Stimulated activated naive CD4-positive, alpha-beta T cell treated with Interleukin-2 at 50 U/mL for 16 hours (primary cell): ENCODE results near the gene SLC25A40.
"Not testable (repeated sequence)": the region's sequence is repeated elsewhere in the genome, so short reads cannot be mapped to it uniquely, and the experiment has no call there.

Experiments used
- DNase-seq: peaks from one replicate; lab custom pipeline; 2025; lab: John Stamatoyannopoulos, UW

Gene SLC25A40

DNA sequence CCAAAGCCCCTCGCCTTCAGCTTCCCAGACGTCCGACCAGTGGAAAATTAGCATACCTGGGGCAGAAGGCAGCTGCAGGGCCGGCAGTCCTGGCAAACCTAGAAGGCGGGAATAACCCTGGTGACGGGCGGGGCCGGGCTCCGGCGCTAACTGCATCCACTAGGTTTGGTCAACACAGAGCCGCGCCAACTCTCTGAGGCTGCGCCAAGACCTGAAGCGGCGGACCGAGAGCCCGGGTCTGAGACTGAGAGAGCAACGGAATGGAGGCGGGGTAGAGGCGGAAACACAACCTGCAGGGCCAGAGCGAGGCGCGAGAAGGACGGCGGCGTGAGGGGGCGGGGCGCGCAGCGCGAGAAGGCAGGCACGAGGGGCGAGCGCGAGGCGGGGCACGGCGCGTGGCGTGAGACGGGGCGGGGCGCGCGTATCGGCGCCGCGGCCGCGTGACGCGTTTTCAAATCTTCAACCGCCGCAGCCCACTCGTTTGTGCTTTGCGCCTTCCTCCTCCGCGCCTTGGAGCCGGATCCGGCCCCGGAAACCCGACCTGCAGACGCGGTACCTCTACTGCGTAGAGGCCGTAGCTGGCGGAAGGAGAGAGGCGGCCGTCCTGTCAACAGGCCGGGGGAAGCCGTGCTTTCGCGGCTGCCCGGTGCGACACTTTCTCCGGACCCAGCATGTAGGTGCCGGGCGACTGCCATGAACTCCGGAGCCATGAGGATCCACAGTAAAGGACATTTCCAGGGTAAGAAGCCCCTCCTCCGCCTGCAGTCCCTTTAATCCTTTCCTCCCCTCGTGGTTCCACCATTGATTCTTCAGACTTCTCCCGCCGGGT, at the start of gene SLC25A40, which contains the start of gene DBF4:
Gene SLC25A40 (minus strand): TSS at position 321 of the 829 bp plus-strand sequence. CDS start 17,633 bp downstream, outside the sequence.
Gene DBF4 (plus strand): TSS at position 454 of the 829 bp plus-strand sequence. CDS start 240 bp downstream, at position 694.
- DNase-seq = peak; percentile 97

GRCh38 chr7:87922759-87923395, 46.7 kb upstream of the SLC25A40 start:
- not testable (repeated sequence) for DNase-seq

- DNase-seq = no peak
Measured at GRCh38 chr7:87920578-87920977, 44.4 kb upstream of the SLC25A40 start.

GRCh38 chr7:87919875-87920274, 43.7 kb upstream of the SLC25A40 start:
- DNase-seq = no peak

DNA sequence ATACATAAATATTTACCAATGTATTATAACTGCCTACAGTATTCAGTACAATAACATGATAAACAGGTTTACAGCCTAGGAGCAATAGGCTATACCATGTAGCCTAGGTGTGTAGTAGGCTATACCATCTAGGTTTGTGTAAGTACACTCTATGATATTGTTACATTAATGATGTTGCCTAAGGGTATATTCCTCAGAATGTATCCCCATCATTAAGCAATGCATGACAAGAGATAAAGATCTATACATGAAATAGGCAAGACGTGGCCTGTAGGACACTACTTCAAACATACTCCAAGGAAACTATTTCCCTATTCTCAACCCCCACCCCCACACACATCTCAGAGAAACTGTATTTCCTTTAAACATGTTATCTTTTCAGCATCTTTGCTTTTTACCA, 42.6 kb upstream of the SLC25A40 start:
- no peak for DNase-seq

DNA sequence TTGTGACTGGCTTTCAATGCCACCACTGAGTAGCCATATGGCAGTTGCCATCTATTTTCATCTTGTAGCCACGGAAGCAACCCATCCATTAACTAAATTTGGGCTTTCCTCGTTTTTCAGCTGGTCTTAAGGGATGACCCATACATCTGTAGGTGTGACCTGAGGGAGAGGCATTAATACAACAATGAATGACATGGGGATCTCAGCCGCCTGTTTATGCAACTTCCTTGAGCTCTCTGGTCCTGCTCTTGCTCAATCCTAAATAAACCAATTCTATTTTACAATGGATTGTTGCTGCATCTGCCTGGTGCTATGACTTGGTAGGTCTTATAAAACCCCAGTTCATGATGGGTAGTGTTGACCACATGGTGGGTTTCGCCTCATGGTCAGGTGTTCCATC, 36.0 kb upstream of the SLC25A40 start:
- no peak for DNase-seq

GRCh38 chr7:87908814-87909213, 32.7 kb upstream of the SLC25A40 start:
- not testable (repeated sequence) for DNase-seq

- not testable (repeated sequence) for DNase-seq
Measured at GRCh38 chr7:87907136-87907906, 31.2 kb upstream of the SLC25A40 start.

DNA sequence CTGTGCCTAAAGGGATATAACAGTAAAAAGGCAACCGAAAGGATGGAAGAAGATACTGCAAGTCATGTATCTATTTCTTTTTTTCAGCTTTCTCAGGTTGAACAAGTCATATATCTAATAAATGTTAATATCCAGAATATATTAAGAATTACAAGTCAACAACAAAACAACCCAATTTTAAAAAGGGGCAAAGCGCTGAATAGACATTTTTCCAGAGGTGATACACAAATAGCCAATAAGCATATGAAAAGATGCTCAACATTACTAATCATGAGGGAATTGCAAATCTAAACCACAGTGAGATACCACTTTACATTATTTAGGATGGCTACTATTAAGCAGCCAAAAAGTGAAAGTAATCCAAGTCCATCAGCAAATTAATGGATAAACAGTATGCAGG, 23.1 kb upstream of the SLC25A40 start:
- DNase-seq = no peak

DNA sequence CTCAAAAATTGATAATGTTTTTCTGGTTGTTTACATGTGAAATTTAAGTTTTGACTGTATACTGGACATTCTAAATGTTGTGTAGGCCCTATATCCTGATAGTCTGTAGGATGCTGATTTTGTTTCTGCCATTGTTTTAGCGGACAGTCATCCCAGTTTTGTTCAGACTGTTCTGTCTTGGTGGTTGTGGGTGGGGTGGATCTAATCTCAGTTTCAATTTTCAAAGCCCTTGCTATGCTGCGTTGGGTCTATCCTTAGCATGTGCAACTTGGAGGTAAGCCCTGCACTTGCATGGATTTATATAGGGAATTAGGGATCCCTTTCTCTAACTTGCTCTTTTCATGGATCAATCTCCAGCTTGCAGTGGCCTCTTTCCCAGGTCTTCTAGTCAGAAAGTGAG, 19.2 kb upstream of the SLC25A40 start:
- no peak for DNase-seq

GRCh38 chr7:87886875-87887274, 10.7 kb upstream of the SLC25A40 start:
- no peak for DNase-seq

DNA sequence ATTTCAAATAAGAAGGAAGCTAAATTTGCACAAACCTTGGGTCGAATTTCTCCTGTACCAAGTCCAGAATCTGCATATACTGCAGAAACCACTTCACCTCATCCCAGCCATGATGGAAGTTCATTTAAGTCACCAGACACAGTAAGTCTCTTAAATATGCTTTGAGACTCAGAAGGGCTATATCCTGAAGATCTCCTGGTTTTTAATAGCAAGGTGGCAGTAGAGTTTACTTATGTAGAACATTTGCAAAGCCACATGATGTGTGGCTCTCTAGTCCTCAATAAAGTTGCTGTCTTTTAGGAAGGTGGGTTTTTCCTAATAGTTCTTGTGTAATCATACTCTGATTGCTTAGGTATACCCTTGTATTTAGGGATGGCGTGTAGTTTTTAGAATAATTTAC, 8.9 kb upstream of the SLC25A40 start:
- DNase-seq = no peak

GRCh38 chr7:87882151-87882937, 6.2 kb upstream of the SLC25A40 start:
- no peak for DNase-seq

- DNase-seq = no peak
Measured at GRCh38 chr7:87878208-87878735, 2.1 kb upstream of the SLC25A40 start.

- DNase-seq = no peak
Measured at GRCh38 chr7:87877366-87878040, 1.3 kb upstream of the SLC25A40 start.

GRCh38 chr7:87876869-87877234, 692 bp upstream of the SLC25A40 start:
- DNase-seq = peak; percentile 31

DNA sequence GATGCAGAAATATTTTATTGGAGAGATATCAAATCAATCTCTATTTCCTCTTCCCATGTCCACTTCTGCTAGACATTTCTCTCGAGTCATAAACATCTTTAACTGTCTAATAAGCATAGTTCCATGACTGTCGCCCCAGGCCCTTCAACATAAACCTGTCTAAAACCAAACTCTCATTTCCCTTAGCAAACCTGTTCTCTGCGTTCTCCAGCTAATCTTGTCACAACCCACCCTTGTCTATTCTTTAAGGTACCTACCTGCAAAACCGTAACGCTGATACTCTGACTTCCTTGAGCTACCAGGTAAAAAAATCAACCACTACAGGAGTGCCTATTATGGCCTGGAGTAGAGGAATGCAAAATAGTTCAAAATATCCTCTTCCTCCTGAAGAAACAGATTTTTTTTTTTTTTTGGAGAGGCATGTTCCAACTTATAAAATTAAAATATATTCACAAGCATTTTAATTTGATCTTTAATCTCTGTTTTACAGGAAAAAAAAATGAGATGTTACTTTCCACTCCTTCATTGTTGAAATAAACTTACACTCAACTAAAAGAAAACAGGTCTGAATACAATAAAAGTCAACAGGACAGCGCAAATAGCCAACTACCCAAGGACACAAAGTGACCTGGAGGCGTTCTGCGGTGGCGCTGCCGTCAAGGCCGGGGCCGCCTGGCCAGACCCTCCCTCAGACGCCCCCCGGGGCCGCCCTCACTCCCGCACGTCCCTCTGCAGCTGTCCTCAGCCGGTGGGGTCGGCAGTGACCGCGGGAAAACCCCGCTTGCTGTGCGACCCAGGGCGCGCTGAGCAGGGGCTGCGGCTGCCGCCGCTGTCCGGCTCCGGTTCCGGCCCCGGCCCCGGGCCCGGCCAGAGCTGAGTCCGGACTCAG, 765 bp downstream of the SLC25A40 start:
- DNase-seq = no peak

- DNase-seq = no peak
Measured at GRCh38 chr7:87874066-87874465, 2.1 kb downstream of the SLC25A40 start.

- not testable (repeated sequence) for DNase-seq
Measured at GRCh38 chr7:87873328-87873727, 2.8 kb downstream of the SLC25A40 start.

GRCh38 chr7:87872346-87872745, 3.8 kb downstream of the SLC25A40 start:
- DNase-seq = no peak
